K562 (cell line): ENCODE results near the gene ZNF667. TPM values are rescaled to one million over a fixed set of nuclear protein-coding genes. Genes with fewer than 3 reads are reported as not detected.

Experiments used
- ELF1 ChIP-seq: fragments of 200-800 bp; sonication (Bioruptor generic); IDR thresholded peaks from 2 replicates; pipeline ENCODE4 v1.6.1; 2016; ENCODE audit warnings: missing genetic modification characterization, missing compliant biosample characterization
- ESRRA ChIP-seq: fragments of 450-650 bp; IDR thresholded peaks from 2 replicates; pipeline ENCODE4 v1.6.1; 2014; ENCODE audit warnings: low read depth, mild to moderate bottlenecking, moderate library complexity, borderline replicate concordance
- FOXK1 ChIP-seq: sonication (generic); formaldehyde crosslinking; IDR thresholded peaks from 2 replicates; pipeline ENCODE4 v1.8.0; 2022; ENCODE audit warnings: missing genetic modification reagents, mild to moderate bottlenecking, borderline replicate concordance
- JUNB ChIP-seq: fragments of 450-650 bp; formaldehyde crosslinking; conservative IDR thresholded peaks from 2 replicates; pipeline ENCODE4 v1.4.0; 2020; ENCODE audit warnings: mild to moderate bottlenecking
- NCOA1 ChIP-seq: fragments of 450-650 bp; IDR thresholded peaks from 2 replicates; pipeline ENCODE4 v1.6.1; 2016; ENCODE audit warnings: low read depth
- NFE2 ChIP-seq: IDR thresholded peaks from 2 replicates; pipeline ENCODE4 v1.6.1; 2014; ENCODE audit warnings: antibody characterized with exemption, low read depth
- NONO ChIP-seq, 2 experiments: fragments of 200-400 bp in 1 of 2; fragments of 450-650 bp in 1 of 2; formaldehyde crosslinking in 1 of 2; IDR thresholded peaks; 2 replicates each; pipeline ENCODE4 v1.6.1; 2017; ENCODE audit warnings: low read depth in 2 of 2, mild to moderate bottlenecking in 2 of 2, moderate library complexity in 2 of 2, low read length in 1 of 2
- TAF1 ChIP-seq: IDR thresholded peaks from 2 replicates; pipeline ENCODE4 v1.6.1; 2011; ENCODE audit warnings: mild to moderate bottlenecking, low read length, moderate library complexity; ENCODE audit not compliant: insufficient read depth, control insufficient read depth, severe bottlenecking; ENCODE audit errors: extremely low read depth
- TCF3 ChIP-seq: sonication (generic); formaldehyde crosslinking; IDR thresholded peaks from 2 replicates; pipeline ENCODE4 v1.4.0; 2020; ENCODE audit warnings: mild to moderate bottlenecking, missing genetic modification reagents
- TEAD1 ChIP-seq, 2 experiments: fragments of 450-650 bp in 1 of 2; sonication (generic) in 1 of 2; formaldehyde crosslinking; IDR thresholded peaks; 2 replicates each; pipeline versions ENCODE4 v1.4.0 to v1.8.0; 2020 to 2022; ENCODE audit warnings: mild to moderate bottlenecking in 2 of 2, missing genetic modification reagents in 1 of 2
- TSC22D4 ChIP-seq: fragments of 450-650 bp; IDR thresholded peaks from 2 replicates; pipeline ENCODE4 v1.6.1; 2016; ENCODE audit warnings: missing genetic modification characterization, missing biosample characterization, control low read depth
- ZNF274 ChIP-seq: IDR thresholded peaks from 2 replicates; pipeline ENCODE4 v1.6.1; 2011; ENCODE audit warnings: low read depth, mild to moderate bottlenecking, low read length, moderate library complexity, borderline replicate concordance
- ZNF324 ChIP-seq: fragments of 250-450 bp; sonication (Bioruptor Pico); IDR thresholded peaks from 2 replicates; pipeline ENCODE4 v1.4.0; 2020; ENCODE audit warnings: mild to moderate bottlenecking
- ZNF398 ChIP-seq: fragments of 250-450 bp; sonication (Bioruptor Pico); IDR thresholded peaks from 2 replicates; pipeline ENCODE4 v1.8.0; 2021; ENCODE audit warnings: moderate library complexity, mild to moderate bottlenecking, inconsistent platforms
- ZNF830 ChIP-seq: fragments of 250-450 bp; sonication (Bioruptor Pico); IDR thresholded peaks from 2 replicates; pipeline ENCODE4 v1.5.0; 2021; ENCODE audit warnings: mild to moderate bottlenecking
- polyA plus RNA-seq, 8 experiments: library from polyadenylated mRNA; depleted of rRNA in 4 of 8; stranded (reverse) in 5 of 8; unstranded in 3 of 8; fragments of >200 nt; fragmentation: Nextera tagmentation in 2 of 8; fragmentation: Illumina TruSeq in 1 of 8; extraction: Ambion mirVana in 2 of 8; extraction: Trizol in 1 of 8; gene quantifications; 2 replicates each; pipeline versions ENCODE4 v1.2.1 to v1.2.3, GENCODE V29; 2011 to 2014; ENCODE audit warnings: inconsistent platforms in 1 of 8, missing spikeins in 1 of 8
- total RNA-seq, 7 experiments: library from RNA; depleted of rRNA in 6 of 7; stranded (reverse); fragments of >200 nt in 6 of 7; fragmentation: Illumina TruSeq in 2 of 7; extraction: Trizol in 2 of 7; gene quantifications; 2 replicates each; pipeline versions ENCODE4 v1.2.1 to v1.2.3, GENCODE V29; 2011 to 2021; ENCODE audit warnings: low replicate concordance in 1 of 7
- TF ChIP-seq, protein P1 (sequence below): sonication (generic); formaldehyde crosslinking; IDR thresholded peaks from 2 replicates; pipeline ENCODE4 v1.8.0; 2022; ENCODE audit warnings: missing genetic modification reagents, mild to moderate bottlenecking, borderline replicate concordance
- TF ChIP-seq, protein P2 (sequence below): fragments of 250-450 bp; sonication (Bioruptor Pico); IDR thresholded peaks from 2 replicates; pipeline ENCODE4 v1.4.0; 2020; ENCODE audit warnings: mild to moderate bottlenecking
- TF ChIP-seq, protein P3 (sequence below): fragments of 250-450 bp; sonication (Bioruptor Pico); IDR thresholded peaks from 2 replicates; pipeline ENCODE4 v1.8.0; 2022; ENCODE audit warnings: moderate library complexity, mild to moderate bottlenecking, inconsistent platforms

The ZNF667 gene
- total and polyA plus RNA-seq, 9 of the 15 experiments (the other 6 are each of a cell fraction or from before 2014, with no cell fraction given), result not detected

GRCh38 chr19:56403764-56404704 lies 73.1 kb downstream of the ZNF667 start, which contains the start of gene ZNF583 (continued):
- TF ChIP-seq ZNF398 (no peak), TCF3 (CRISPR knock-in tag) (0 out of 2 replicates have a peak, but pooled peaks have one; percentile 17), ZNF324 (no peak), ELF1 (no peak), FOXK1 (no peak), TEAD1 (CRISPR knock-in tag; IDR thresholded peaks at IDR 0.05) (peak in 1 of 2 experiments; percentile 45; a peak in 2 of 4 replicates), NFE2 (no peak; the same call in 1 of the 2 replicates), ESRRA (peak; percentile 57; the same call in 1 of the 2 replicates), TSC22D4 (tag) (no peak), JUNB (CRISPR knock-in tag) (no peak), ZNF274 (no peak), NONO (IDR thresholded peaks at IDR 0.05; ENCODE audit: low read depth in 2 of 2, low read length in 1 of 2) (0 out of 4 replicates have a peak, but pooled peaks of 1 of the 2 experiments have one; percentile 17), NCOA1 (0 out of 2 replicates have a peak, but pooled peaks have one; percentile 12), ZNF830 (CRISPR knock-in tag) (no peak), TAF1 (peak; percentile 49)
- TF ChIP-seq, protein P1, sequence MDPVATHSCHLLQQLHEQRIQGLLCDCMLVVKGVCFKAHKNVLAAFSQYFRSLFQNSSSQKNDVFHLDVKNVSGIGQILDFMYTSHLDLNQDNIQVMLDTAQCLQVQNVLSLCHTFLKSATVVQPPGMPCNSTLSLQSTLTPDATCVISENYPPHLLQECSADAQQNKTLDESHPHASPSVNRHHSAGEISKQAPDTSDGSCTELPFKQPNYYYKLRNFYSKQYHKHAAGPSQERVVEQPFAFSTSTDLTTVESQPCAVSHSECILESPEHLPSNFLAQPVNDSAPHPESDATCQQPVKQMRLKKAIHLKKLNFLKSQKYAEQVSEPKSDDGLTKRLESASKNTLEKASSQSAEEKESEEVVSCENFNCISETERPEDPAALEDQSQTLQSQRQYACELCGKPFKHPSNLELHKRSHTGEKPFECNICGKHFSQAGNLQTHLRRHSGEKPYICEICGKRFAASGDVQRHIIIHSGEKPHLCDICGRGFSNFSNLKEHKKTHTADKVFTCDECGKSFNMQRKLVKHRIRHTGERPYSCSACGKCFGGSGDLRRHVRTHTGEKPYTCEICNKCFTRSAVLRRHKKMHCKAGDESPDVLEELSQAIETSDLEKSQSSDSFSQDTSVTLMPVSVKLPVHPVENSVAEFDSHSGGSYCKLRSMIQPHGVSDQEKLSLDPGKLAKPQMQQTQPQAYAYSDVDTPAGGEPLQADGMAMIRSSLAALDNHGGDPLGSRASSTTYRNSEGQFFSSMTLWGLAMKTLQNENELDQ (CRISPR knock-in tag), result 0 out of 2 replicates have a peak, but pooled peaks have one; percentile 52
- TF ChIP-seq, protein P2, sequence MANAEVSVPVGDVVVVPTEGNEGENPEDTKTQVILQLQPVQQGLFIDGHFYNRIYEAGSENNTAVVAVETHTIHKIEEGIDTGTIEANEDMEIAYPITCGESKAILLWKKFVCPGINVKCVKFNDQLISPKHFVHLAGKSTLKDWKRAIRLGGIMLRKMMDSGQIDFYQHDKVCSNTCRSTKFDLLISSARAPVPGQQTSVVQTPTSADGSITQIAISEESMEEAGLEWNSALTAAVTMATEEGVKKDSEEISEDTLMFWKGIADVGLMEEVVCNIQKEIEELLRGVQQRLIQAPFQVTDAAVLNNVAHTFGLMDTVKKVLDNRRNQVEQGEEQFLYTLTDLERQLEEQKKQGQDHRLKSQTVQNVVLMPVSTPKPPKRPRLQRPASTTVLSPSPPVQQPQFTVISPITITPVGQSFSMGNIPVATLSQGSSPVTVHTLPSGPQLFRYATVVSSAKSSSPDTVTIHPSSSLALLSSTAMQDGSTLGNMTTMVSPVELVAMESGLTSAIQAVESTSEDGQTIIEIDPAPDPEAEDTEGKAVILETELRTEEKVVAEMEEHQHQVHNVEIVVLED, result peak; percentile 38; the same call in 1 of the 2 replicates
- TF ChIP-seq, protein P3, sequence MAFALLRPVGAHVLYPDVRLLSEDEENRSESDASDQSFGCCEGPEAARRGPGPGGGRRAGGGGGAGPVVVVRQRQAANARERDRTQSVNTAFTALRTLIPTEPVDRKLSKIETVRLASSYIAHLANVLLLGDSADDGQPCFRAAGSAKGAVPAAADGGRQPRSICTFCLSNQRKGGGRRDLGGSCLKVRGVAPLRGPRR (CRISPR knock-in tag), result no peak
